ENCODE data around the gene RNF151.
"Not testable (repeated sequence)": the region's sequence is repeated elsewhere in the genome, so short reads cannot be mapped to it uniquely, and the experiment has no call there.

The RNF151 gene

DNA sequence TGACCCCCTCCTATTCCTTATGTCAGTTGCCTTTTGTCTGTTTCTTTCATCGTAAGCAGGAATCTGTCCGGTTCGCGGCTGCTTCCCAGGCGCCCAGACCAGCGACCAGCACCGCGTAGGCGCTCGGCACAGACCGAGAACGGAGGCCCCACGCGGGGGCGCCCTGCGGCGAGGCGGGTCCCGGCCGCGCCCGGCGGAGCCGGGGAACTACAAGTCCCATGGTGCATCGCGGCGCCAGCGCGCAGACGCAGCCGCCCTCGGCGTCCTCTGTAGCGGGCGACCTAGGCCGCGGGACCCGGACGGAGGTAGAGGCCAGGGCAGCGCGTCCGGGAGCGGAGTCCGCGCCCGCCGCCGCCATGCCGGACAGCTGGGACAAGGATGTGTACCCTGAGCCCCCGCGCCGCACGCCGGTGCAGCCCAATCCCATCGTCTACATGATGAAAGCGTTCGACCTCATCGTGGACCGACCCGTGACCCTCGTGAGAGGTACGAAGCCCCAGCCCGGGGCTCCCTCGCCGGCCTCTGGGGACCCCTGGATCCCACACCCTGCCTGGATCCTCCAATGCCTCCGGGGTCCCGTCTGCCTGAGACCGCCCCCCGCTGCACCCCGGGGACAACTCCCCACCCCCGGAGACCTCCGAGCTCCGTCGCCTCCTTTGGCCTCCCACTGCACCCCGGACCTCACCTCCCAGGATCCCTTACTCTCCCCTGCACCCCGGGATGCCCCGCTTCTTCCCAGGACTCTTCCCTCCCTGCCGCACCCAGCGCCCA, 7.2 kb upstream of the RNF151 start, which contains the start of gene NDUFB10:
Gene NDUFB10, plus strand, starts transcription at position 270 of the 771 bp plus-strand sequence. Its CDS starts 87 bp downstream, at position 357.
- peak; percentile 91 for DNase-seq (ENCODE audit: low spot score)

DNA sequence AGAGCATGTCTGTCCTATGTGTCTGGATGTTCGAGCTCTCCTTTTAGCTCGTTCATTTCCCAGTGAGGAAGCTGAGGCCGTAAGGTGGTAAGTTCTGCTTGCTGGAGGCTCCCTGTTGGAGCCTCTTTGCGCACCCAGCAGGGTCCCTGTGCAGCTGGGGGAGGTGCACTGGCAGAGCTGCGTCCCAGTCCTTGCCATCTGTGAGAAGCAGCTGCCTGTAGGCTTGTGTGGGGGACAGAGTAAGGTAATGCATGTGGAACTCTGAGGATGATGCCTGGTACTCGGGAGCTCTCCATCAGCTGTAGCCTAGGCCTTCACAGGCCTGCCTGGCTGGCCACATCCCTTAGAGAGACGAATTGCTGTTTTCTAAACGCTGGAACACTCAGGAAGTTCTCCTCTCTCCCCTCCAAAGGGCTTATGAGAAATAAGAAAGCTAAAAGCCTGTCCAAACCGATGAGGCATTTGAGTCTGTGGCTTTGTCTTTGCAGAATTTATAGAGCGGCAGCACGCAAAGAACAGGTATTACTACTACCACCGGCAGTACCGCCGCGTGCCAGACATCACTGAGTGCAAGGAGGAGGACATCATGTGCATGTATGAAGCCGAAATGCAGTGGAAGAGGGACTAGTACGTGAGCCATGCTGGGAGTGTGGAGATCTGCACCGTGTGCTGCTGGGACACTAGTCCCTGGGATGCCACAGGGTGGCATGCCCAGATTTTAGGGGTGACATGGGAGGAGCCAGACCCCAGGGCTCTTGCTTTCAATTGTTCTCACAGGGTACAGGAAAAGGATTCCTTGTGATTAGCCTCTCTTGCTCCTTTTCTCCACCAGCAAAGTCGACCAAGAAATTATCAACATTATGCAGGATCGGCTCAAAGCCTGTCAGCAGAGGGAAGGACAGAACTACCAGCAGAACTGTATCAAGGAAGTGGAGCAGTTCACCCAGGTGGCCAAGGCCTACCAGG, 5.7 kb upstream of the RNF151 start:
- no peak for DNase-seq (ENCODE audit: low spot score)

DNA sequence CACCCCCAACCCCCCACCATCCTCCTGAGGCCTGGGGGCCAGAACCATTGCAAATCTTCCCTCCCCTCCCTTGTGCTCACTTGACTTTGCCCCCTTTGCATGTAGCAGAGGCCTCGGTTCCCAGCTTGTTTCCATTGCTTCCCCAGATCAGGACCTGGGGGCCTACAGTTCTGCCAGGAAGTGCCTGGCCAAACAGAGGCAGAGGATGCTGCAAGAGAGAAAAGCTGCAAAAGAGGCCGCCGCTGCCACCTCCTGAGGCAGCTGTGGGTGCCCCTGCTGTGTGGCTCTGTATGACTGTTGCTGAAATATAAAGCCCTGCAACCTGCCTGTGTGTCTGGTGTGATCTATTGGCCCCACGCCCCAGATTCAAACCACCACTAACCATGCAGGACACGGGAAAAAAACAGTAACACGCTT, 5.0 kb upstream of the RNF151 start:
- DNase-seq (ENCODE audit: low spot score) = no peak

DNA sequence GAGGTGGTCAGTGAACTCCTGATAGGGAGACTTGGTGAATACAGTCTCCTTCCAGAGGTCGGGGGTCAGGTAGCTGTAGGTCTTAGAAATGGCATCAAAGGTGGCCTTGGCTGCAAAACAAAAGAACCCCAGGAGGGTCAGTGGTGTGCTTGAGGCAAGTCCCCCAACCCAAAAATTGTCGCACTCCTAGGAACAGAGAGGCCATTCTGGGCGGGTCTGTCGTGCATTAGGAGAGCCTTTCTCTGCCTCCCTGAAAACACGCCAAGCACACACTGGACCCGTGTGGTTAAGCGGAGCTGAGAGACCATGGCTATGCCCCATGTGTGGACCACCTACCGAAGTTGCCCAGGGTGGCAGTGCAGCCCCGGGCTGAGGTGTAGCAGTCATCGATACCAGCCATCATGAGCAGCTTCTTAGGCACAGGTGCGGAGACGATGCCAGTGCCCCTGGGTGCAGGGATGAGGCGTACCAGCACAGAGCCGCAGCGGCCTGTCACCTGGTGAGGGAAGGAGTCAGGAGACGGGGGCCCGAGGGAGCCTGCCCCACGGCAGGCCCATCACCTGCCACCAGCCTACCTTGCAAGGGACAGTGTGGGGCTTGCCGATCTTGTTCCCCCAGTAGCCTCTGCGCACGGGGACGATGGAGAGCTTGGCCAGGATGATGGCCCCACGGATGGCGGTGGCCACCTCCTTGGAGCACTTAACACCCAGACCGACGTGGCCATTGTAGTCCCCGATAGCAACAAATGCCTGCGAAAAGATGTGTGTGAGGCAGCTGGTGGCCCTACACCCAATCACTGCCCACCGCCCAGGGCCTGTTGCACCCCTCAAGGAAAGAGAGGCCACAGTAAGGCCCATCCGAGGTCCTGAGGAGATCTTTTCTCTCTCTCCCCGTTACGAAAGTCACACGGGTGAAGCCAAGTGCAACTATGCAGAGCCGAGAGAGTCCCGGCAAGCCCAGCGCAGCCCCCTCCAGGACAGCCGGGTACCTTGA, 4.2 kb upstream of the RNF151 start:
- DNase-seq (ENCODE audit: low spot score) = not testable (repeated sequence)

DNA sequence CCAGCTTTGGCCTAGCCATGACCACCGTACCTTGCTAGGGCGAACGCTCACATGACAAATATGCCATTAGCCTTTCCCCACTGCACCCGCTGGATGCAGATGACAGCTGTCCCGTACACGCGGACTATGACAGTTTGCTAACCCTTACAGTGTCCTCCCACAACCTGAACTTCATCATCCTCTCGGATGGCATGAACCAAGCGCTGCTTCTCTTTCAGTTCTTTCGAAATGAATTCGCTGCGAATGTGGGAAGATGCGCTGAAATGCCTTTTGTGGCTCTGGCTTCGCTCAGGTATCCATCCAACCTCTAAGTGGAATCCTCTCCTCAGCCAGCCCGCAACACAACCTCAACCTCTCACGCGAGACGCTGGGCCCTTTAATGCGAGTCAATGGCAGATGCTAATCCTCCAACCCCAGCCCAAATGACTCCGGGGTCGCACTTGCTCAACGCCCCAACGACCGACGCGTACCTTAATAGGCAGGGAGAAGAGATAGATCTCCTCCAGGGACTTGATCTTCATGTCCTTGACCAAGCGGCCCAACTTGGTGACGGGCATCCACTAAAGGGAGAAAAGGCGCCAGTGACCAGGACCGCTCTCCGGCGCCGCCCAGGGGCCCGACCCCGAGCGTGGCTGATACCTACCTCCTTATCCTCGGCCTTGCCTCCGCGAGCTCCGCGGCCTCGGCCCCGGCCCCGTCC, 2.7 kb upstream of the RNF151 start:
- peak; percentile 41 for DNase-seq (ENCODE audit: low spot score)

DNA sequence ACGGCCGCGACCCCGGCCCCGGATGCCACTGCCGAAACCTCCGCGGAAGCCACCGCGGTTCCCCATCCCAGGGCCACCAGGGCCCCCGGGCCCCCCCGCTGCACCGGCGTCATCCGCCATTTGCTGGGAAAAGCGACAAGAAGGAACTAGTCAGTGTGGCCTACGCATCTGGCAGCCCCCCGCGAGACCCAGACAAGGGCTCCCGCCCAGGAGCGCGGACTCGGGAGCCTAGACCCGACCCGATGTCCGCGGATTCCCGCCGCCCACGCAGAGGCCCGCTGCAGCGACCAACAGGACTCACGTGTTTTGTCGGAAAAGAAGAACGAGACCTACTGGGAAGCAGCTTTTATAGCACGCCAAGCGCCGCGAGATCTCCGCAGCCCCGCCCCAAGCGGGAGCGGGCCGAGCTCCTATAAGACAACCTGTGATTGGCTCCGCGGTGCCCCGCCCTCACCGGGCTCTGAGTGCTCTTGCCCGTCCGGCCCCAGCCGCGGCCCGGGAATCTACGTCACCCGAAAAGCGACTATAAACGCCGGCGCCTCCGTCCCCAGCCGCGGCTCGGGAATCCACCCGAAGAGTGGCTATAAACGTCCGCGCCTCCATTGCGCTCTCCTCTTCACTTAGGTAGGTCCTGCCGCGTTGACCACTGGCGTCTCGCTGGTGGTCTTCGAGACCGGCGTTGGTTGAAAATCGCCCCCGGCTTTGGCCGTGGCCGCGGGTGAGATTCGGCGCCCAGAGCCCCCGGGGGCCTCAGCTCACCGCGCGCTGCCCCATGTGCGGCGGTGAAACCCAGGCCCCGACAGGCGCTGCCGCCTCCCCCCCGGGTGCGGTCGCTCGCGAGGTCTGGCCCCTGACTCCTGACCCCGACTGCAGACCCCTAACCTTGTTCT, 1.9 kb upstream of the RNF151 start, which contains the start of gene RPS2:
Gene RPS2, minus strand, starts transcription at position 321 of the 890 bp plus-strand sequence. Its CDS starts 201 bp downstream, at position 120.
- DNase-seq (ENCODE audit: low spot score) = peak; percentile 100

DNA sequence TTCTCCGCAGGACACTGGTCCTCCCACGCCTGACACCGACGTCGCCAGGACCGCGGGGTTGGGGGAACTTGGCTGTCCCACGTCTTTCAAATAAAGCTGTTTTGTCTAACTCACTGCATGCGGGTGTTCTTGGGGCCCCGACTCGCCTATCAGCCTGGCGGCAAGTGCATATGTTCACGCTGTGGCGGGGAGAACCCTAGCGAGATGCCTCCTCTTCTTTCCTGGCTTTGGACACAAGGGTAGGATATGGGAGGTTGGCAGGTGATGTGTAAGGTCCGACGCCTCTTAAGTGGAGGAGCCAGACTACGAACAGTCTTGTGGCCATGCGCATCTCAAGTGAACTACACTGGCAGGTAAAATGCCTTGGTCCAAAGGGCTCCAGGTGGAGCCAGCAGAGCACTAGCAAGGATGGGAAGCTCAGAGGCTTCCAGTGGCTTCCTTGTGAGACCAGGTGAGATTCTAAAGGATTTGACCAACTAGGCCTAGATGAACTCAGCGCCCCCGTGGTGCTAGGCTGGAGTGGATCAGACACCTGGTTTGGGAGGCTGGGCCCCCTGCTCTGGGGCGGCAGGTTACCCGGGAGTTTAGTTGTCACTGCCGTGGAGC, 1.2 kb upstream of the RNF151 start:
- no peak for DNase-seq (ENCODE audit: low spot score)

DNA sequence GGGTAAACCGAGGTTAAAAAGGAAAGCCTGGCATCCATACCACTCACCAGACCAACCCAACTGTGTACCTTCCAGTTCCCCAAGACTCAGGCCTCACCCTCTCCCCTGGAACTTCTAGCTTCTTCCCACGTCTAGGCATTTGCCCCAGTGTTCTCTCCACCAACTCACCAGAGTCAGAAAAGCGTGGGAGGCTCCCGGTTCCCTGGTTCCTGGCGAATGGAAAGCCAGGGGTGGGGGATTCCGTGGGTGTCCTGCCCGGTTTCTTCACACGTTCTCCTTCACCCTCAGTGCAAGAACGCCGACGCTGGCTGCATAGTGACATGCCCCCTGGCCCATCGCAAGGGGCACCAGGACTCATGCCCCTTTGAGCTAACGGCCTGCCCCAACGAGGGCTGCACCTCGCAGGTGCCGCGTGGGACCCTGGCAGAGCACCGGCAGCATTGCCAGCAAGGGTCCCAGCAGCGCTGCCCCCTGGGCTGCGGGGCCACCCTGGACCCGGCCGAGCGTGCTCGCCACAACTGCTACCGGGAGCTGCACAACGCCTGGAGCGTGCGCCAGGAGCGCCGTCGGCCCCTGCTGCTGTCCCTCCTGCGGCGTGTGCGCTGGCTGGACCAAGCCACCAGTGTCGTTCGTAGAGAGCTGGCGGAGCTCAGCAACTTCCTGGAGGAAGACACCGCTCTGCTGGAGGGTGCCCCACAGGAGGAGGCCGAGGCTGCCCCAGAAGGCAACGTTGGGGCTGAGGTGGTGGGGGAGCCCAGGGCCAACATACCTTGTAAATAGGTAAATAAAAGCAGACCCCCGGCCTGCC, 1.7 kb downstream of the RNF151 start:
- no peak for DNase-seq (ENCODE audit: low spot score)

DNA sequence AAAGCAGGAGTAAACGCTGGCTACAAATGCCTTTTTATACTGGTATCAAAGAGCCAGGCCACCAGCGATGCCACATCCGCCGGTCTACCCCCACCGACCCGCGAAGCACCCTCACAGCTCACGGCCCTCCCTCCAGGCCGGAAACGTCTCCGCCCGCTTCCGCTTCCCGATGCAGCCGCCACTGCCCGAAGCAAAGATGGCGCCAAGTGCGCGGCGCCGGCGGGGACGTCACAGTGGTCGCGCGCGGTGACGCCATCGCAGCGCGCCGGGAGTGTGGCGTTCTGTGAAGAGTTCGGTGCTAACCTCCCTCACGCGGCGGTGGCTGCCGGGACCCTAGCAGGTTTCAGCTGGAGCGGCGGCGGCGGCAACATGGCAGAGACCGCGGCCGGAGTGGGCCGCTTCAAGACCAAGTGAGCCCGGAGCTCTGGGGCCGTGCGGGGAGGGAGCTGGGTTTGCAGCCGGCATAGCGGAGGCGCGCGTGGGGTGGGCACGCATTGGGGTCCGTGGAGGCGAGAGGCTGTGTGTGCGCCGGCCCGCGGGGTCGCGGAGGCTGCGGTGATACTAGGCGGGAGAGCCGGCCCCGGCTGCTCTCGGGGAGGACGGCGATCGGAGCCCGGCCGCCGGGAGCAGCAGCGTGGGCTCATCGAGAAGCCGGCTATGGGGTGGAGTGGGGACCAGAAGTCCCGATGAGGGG, 5.3 kb downstream of the RNF151 start, which contains the start of gene TBL3:
Gene TBL3, plus strand, starts transcription at position 258 of the 694 bp plus-strand sequence. Its CDS starts 112 bp downstream, at position 370.
- peak; percentile 96 for DNase-seq (ENCODE audit: low spot score)

DNA sequence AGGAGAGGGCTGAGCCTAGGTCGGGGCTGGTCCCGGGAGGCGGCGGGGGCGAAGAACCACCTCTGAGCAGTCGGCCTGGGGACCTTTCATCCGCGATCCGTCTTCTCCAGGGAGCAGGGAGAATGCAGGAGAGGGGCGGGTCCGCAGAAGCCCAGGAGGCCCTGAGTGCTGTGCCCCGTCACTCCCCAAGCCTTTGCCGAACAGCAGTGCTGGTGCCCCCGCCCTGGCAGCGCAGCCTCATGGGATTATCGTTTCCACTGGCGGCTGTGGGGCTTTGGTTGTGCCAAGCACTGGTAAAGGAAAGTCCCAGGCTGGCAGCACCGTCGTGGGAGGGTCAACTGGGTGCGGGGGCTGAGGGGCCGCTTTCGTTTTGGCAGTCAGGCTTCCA, 5.8 kb downstream of the RNF151 start:
- DNase-seq (ENCODE audit: low spot score) = no peak

DNA sequence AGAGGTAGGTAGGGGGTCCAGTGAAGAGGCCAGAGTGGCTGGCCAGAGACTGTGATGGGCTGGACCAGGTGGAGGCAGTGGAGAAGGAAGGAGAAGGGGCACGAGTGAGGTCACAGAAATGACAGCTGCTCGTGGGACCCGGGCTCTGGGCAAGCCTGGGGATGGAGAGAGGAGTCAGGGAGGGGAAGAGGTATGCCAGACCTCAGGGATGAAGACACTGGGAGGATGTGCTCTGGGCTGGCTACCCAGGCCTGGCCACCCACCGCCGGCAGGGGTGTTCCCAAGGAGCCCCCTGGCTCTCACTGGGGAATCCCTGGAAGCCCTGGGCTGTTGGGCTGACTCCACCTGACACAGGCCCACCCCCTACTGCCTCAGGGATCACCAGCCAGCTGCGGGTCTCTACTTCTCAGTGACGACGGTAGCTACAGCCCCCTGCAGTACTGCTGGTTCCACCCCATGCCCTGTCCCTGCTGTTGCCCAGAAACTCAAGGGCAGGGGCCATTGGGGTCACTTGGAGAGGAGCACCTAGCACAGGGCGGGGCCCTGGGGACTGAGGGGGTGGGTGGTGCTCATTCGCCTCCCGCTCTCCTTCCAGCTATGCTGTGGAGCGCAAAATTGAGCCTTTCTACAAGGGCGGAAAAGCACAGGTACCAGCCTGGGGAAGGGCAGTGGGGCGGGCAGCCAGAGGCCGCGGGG, 7.0 kb downstream of the RNF151 start:
- no peak for DNase-seq (ENCODE audit: low spot score)

DNA sequence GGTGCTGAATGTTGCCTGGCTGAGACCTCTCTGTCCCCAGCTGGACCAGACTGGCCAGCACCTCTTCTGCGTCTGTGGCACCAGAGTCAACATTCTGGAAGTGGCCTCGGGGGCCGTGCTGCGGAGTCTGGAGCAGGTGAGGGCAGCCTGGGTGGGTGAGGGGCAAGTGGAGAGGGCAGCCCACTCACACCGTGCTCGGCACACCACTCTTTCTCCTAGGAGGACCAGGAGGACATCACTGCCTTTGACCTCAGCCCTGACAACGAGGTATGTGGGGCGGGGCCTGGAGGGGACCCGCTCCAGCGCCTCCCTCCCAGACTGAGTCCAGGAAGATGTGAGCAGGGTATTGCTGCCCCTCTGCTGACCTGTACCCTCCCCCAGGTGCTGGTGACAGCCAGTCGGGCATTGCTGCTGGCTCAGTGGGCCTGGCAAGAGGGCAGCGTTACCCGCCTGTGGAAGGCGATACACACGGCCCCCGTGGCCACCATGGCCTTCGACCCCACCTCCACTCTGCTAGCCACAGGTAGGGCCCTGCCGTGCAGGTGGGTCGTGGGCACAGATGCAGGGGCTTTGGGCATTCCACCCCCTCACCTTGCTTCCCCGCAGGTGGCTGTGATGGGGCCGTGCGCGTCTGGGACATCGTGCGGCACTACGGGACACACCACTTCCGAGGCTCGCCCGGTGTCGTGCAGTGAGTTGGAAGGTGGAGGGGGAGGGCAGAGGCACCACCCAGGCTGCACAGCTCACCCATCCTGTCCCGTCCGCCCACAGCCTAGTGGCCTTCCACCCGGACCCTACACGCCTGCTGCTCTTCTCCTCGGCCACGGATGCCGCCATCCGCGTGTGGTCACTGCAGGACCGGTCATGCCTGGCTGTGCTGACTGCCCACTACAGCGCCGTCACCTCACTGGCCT, 7.8 kb downstream of the RNF151 start:
- no peak for DNase-seq (ENCODE audit: low spot score)

DNA sequence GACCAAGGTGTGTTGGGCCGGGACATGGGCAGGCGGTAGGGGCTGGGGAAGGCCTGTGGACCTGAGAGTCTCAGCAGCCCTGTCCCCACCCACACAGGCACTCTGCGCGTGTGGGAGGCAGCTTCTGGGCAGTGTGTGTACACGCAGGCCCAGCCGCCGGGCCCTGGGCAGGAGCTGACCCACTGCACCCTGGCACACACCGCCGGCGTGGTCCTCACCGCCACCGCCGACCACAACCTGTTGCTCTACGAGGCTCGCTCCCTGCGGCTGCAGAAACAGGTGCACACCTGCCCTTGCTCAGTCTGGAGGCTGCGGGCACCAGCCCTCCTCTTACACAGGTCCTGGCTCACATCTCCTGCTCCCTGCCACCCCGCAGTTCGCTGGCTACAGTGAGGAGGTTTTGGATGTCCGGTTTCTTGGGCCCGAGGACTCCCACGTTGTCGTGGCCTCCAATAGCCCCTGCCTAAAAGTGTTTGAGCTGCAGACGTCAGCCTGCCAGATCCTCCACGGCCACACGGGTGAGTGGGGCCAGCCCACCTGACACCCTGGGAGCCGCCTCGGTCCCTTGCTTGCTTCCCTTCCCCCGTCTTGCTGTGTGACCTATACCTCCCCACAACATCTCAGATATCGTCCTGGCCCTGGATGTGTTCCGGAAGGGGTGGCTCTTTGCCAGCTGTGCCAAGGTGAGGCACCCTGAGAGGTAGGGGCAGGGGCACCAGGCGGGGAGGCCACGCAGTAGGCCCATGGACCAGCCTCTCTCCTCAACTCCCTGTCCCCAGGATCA, 9.0 kb downstream of the RNF151 start:
- DNase-seq (ENCODE audit: low spot score) = no peak

DNA sequence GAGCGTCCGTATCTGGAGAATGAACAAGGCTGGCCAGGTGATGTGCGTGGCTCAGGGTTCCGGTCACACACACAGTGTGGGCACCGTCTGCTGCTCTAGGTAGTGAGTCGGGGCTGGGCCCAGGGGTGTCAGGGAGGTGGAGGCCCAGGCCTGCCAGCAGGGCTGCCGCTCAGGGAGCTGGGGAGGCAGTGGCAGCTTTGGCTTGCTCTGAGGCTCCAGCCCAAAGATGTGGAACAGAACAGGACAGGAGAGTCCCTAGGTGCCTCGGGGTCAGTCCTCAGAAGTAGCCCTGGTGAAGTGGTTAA, 9.5 kb downstream of the RNF151 start:
- DNase-seq (ENCODE audit: low spot score) = no peak
